CD4-positive, CD25-positive, alpha-beta regulatory T cell (primary cell): ENCODE measurements around the gene MAP4K2. TPM values are rescaled to one million over a fixed set of nuclear protein-coding genes. Genes with fewer than 3 reads are reported as not detected.

Experiments used
- ATAC-seq, 2 donors: fragments of 150-1000 bp; cut with Tn5 transposase; one replicate each; pipeline ENCODE4 v1.10.0; 2021; ENCODE audit warnings: low read depth in 2 of 2, moderate number of reproducible peaks in 2 of 2, moderate library complexity in 1 of 2
- DNase-seq, 3 donors: peaks; one replicate each; pipeline versions ENCODE4 v3.0.0 to v3.0.0-alpha.2; 2012 to 2022; ENCODE audit warnings: mixed read lengths in 1 of 3
- H3K27ac ChIP-seq: one replicate; pipeline ENCODE4 v1.7.0; 2013; ENCODE audit warnings: mild to moderate bottlenecking, low read length; ENCODE audit not compliant: insufficient read depth, poor library complexity, severe bottlenecking
- H3K27me3 ChIP-seq: one replicate; pipeline ENCODE4 v1.7.0; 2013; ENCODE audit warnings: low read length; ENCODE audit not compliant: control insufficient read depth, insufficient read depth
- H3K36me3 ChIP-seq: one replicate; pipeline ENCODE4 v1.7.0; 2013; ENCODE audit warnings: mild to moderate bottlenecking, low read length, moderate library complexity; ENCODE audit not compliant: control insufficient read depth, insufficient read depth
- H3K4me1 ChIP-seq: 2 replicates; pipeline ENCODE4 v1.7.0; 2013; ENCODE audit warnings: mild to moderate bottlenecking, low read length; ENCODE audit not compliant: insufficient read depth, control insufficient read depth, poor library complexity, severe bottlenecking
- H3K4me3 ChIP-seq: one replicate; pipeline ENCODE4 v1.7.0; 2013; ENCODE audit warnings: low read depth, mild to moderate bottlenecking, low read length, moderate library complexity
- H3K9me3 ChIP-seq, 2 experiments: 1 replicate in 1 of 2; 2 replicates in 1 of 2; pipeline ENCODE4 v1.7.0; 2013; ENCODE audit warnings: low read length in 2 of 2, mild to moderate bottlenecking in 1 of 2, moderate library complexity in 1 of 2; ENCODE audit not compliant: control insufficient read depth in 2 of 2
- H3K27ac Mint-ChIP-seq, 3 donors: one replicate each; pipeline ENCODE4 v1.8.0; 2020 to 2022; ENCODE audit warnings: mild to moderate bottlenecking in 3 of 3, mixed read lengths in 3 of 3, moderate library complexity in 2 of 3
- H3K27me3 Mint-ChIP-seq: one replicate; pipeline ENCODE4 v1.8.0; 2022; ENCODE audit warnings: mild to moderate bottlenecking, mixed read lengths
- H3K36me3 Mint-ChIP-seq: one replicate; pipeline ENCODE4 v1.8.0; 2020; ENCODE audit warnings: mixed read lengths
- H3K4me1 Mint-ChIP-seq, 4 donors: one replicate each; pipeline ENCODE4 v1.8.0; 2020 to 2022; ENCODE audit warnings: mixed read lengths in 4 of 4, mild to moderate bottlenecking in 1 of 4
- H3K4me3 Mint-ChIP-seq, 4 donors: one replicate each; pipeline ENCODE4 v1.8.0; 2020 to 2022; ENCODE audit warnings: mild to moderate bottlenecking in 4 of 4, mixed read lengths in 4 of 4, moderate library complexity in 3 of 4
- H3K9me3 Mint-ChIP-seq, 7 donors: one replicate each; pipeline ENCODE4 v1.8.0; 2020 to 2022; ENCODE audit warnings: mixed read lengths in 7 of 7, mild to moderate bottlenecking in 3 of 7, moderate library complexity in 2 of 7
- polyA plus RNA-seq, 4 donors: library from polyadenylated mRNA; unstranded; fragments of 300-500 nt; fragmentation: Illumina TruSeq; gene quantifications; one replicate each; pipeline ENCODE4 v1.2.3, GENCODE V29; 2021
- total RNA-seq: library from RNA; stranded (reverse); gene quantifications from one replicate; pipeline ENCODE4 v1.2.3, GENCODE V29; 2022

MAP4K2 gene
- total and polyA plus RNA-seq, 5 donors from 2014 or later = 31.5 to 85.0 (median 35.2) TPM

- no peaks in the 10 kb centered on the region for H3K9me3 ChIP-seq
- Mint-ChIP-seq H3K36me3 (peaks cover 4% of the 10 kb centered on the region), H3K27me3 (peaks cover 8% of the 10 kb centered on the region), H3K4me1 (peaks cover 0 to 22% (median 10%) of the 10 kb centered on the region in 4 donors), H3K27ac (no peak overlapping the region), H3K4me3 (peak overlapping the region in 1 of 4 donors; percentile 58), H3K9me3 (no peaks in the 10 kb centered on the region)
- H3K27me3 ChIP-seq = no peaks in the 10 kb centered on the region
- H3K4me3 ChIP-seq = no peak overlapping the region
- ATAC-seq = no peak
- H3K36me3 ChIP-seq = no peaks in the 10 kb centered on the region
- no peak overlapping the region for H3K27ac ChIP-seq
- peaks cover 20% of the 10 kb centered on the region for H3K4me1 ChIP-seq
- no peak for DNase-seq
These were observed 39.3 kb upstream of the MAP4K2 start for GRCh38 chr11:64842366-64842759.

- Mint-ChIP-seq H3K4me1 (peaks cover 0 to 16% (median 7%) of the 10 kb centered on the region in 4 donors), H3K4me3 (no peak overlapping the region), H3K36me3 (peaks cover 4% of the 10 kb centered on the region), H3K27ac (no peak overlapping the region), H3K9me3 (no peaks in the 10 kb centered on the region), H3K27me3 (peaks cover 8% of the 10 kb centered on the region)
- no peak for DNase-seq
- Histone ChIP-seq H3K4me1 (peaks cover 21% of the 10 kb centered on the region), H3K4me3 (no peak overlapping the region), H3K36me3 (no peaks in the 10 kb centered on the region), H3K27me3 (no peaks in the 10 kb centered on the region), H3K9me3 (no peaks in the 10 kb centered on the region), H3K27ac (no peak overlapping the region)
- ATAC-seq = no peak
These were observed 38.8 kb upstream of the MAP4K2 start for GRCh38 chr11:64841592-64842365.

GRCh38 chr11:64839887-64840782 is 37.1 kb upstream of the MAP4K2 start:
- H3K36me3 ChIP-seq = no peaks in the 10 kb centered on the region
- peaks cover 18% of the 10 kb centered on the region for H3K4me1 ChIP-seq
- H3K4me3 Mint-ChIP-seq = peak overlapping the region in 1 of 4 donors; percentile 75
- H3K27ac ChIP-seq = no peak overlapping the region
- H3K36me3 Mint-ChIP-seq = peaks cover 4% of the 10 kb centered on the region
- H3K27me3 ChIP-seq = no peaks in the 10 kb centered on the region
- no peak for ATAC-seq
- no peak overlapping the region for H3K4me3 ChIP-seq
- peaks cover 8% of the 10 kb centered on the region for H3K27me3 Mint-ChIP-seq
- no peaks in the 10 kb centered on the region for H3K9me3 ChIP-seq
- no peaks in the 10 kb centered on the region for H3K9me3 Mint-ChIP-seq
- H3K4me1 Mint-ChIP-seq = peaks cover 0 to 13% (median 5%) of the 10 kb centered on the region in 4 donors
- no peak for DNase-seq
- no peak overlapping the region for H3K27ac Mint-ChIP-seq

GRCh38 chr11:64839335-64839734 is 36.3 kb upstream of the MAP4K2 start:
- ATAC-seq (no peak), DNase-seq (no peak)
- H3K9me3 Mint-ChIP-seq = no peaks in the 10 kb centered on the region
- H3K27ac ChIP-seq = no peak overlapping the region
- H3K4me3 Mint-ChIP-seq = peak overlapping the region in 2 of 4 donors; percentile 73 to 75
- no peak overlapping the region for H3K27ac Mint-ChIP-seq
- H3K9me3 ChIP-seq = no peaks in the 10 kb centered on the region
- H3K36me3 ChIP-seq = no peaks in the 10 kb centered on the region
- no peak overlapping the region for H3K4me3 ChIP-seq
- peaks cover 8% of the 10 kb centered on the region for H3K27me3 Mint-ChIP-seq
- H3K36me3 Mint-ChIP-seq = peaks cover 4% of the 10 kb centered on the region
- H3K4me1 Mint-ChIP-seq = peaks cover 0 to 10% (median 2%) of the 10 kb centered on the region in 4 donors
- H3K27me3 ChIP-seq = no peaks in the 10 kb centered on the region
- H3K4me1 ChIP-seq = peaks cover 12% of the 10 kb centered on the region

GRCh38 chr11:64838600-64839334 is 35.8 kb upstream of the MAP4K2 start:
- Histone ChIP-seq H3K36me3 (no peaks in the 10 kb centered on the region), H3K4me3 (no peak overlapping the region), H3K4me1 (peaks cover 7% of the 10 kb centered on the region), H3K27ac (no peak overlapping the region), H3K27me3 (no peaks in the 10 kb centered on the region), H3K9me3 (no peaks in the 10 kb centered on the region)
- H3K27ac Mint-ChIP-seq = no peak overlapping the region
- peaks cover 0 to 6% (median under 1%) of the 10 kb centered on the region in 4 donors for H3K4me1 Mint-ChIP-seq
- no peak for ATAC-seq
- no peaks in the 10 kb centered on the region for H3K9me3 Mint-ChIP-seq
- H3K4me3 Mint-ChIP-seq = no peak overlapping the region
- peaks cover 5% of the 10 kb centered on the region for H3K27me3 Mint-ChIP-seq
- DNase-seq = no peak
- H3K36me3 Mint-ChIP-seq = peaks cover 4% of the 10 kb centered on the region

- Histone ChIP-seq H3K36me3 (no peaks in the 10 kb centered on the region), H3K9me3 (no peaks in the 10 kb centered on the region), H3K27ac (no peak overlapping the region), H3K4me3 (no peak overlapping the region), H3K4me1 (peaks cover 4% of the 10 kb centered on the region), H3K27me3 (no peaks in the 10 kb centered on the region)
- no peaks in the 10 kb centered on the region for H3K9me3 Mint-ChIP-seq
- H3K4me1 Mint-ChIP-seq = no peaks in the 10 kb centered on the region
- H3K4me3 Mint-ChIP-seq = no peak overlapping the region
- no peak for ATAC-seq
- H3K27me3 Mint-ChIP-seq = peaks cover 4% of the 10 kb centered on the region
- no peak for DNase-seq
- H3K36me3 Mint-ChIP-seq = peaks cover 4% of the 10 kb centered on the region
- no peak overlapping the region for H3K27ac Mint-ChIP-seq
These were observed 34.9 kb upstream of the MAP4K2 start for GRCh38 chr11:64837887-64838351.

- peaks cover 4% of the 10 kb centered on the region for H3K36me3 Mint-ChIP-seq
- H3K4me3 ChIP-seq = no peak overlapping the region
- H3K27me3 Mint-ChIP-seq = peaks cover 4% of the 10 kb centered on the region
- H3K36me3 ChIP-seq = no peaks in the 10 kb centered on the region
- H3K4me1 ChIP-seq = peaks cover 4% of the 10 kb centered on the region
- ATAC-seq (no peak), DNase-seq (no peak)
- no peak overlapping the region for H3K4me3 Mint-ChIP-seq
- no peak overlapping the region for H3K27ac ChIP-seq
- H3K4me1 Mint-ChIP-seq = no peaks in the 10 kb centered on the region
- H3K27ac Mint-ChIP-seq = no peak overlapping the region
- no peaks in the 10 kb centered on the region for H3K9me3 Mint-ChIP-seq
- no peaks in the 10 kb centered on the region for H3K9me3 ChIP-seq
- H3K27me3 ChIP-seq = no peaks in the 10 kb centered on the region
These were observed 33.5 kb upstream of the MAP4K2 start for GRCh38 chr11:64836448-64837072.
